CD4-positive, alpha-beta T cell treated with Interleukin-12 subunit alpha and Interleukin-12 subunit beta, for 1 hour (primary cell): ENCODE results near the gene TMEM117.
"Not testable (repeated sequence)": the region's sequence is repeated elsewhere in the genome, so short reads cannot be mapped to it uniquely, and the experiment has no call there.

Source experiments
- DNase-seq: peaks from one replicate; pipeline ENCODE4 v3.0.0-alpha.2; 2020

Gene TMEM117

DNA sequence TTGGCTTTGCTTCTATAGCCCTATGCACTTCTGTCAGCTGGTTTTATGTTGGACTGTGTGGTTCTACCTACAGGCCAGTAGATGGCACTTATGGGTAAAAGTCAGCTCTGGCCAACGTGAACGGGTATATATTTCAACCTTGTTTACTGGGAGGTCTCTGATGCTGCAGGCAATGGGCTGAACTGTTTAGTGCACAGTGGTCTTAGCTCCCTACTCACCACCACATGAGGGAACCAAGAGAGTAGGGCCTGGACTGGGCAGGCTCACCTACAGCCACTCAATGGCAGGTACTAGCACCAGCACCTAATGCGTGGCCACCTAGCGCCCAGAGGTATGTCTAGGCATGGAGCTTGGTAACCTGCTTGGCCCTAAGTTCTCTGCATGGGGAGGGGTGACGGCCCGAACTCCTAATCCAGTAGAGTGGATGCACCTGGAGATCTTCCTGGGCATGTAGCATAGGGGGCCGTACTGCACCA lies 481.8 kb downstream of the TMEM117 start:
- peak; percentile 13 for DNase-seq

DNA sequence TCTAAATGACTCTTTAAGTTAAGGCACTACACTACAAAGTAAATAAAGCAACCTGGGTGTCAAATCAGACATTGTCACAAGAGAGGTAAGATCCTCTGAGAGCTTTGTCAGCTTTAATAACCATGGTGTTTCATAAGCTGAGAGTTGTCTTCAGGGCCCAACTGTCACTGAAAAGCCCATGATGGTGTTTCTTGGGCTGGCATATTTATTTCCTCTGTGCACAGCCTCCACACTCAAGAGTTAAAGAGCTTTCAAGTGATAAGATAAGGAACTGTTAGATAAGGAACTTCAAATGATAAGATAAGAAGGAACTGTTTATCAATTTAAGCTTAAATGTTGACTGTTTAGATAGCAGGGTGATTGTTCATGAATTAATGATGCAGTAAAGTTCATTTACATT lies 495.4 kb downstream of the TMEM117 start:
- DNase-seq: no peak

- DNase-seq: no peak
Observed at GRCh38 chr12:44334347-44334746, 498.5 kb downstream of the TMEM117 start.

DNA sequence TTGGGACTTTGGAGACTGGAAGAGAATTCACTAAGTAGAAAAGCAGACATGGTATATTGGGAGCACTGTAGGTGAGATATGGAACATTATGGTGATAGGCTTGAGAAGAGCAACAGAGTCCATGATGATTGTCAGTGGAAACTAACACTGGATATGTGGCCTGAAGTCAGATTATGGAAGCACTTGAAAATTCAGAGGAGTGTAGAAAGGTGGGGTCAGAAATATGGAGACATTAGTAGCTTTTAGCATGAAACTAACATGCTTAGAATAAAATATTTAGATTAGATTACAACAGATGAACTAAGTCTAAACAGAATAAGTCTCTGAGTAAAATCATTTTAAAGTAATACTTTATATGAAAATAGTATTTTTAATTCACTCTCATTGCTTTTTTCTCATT lies 499.1 kb downstream of the TMEM117 start:
- no peak for DNase-seq

- no peak for DNase-seq
Observed at GRCh38 chr12:44336577-44336976, 500.7 kb downstream of the TMEM117 start.

- no peak for DNase-seq
Observed at GRCh38 chr12:44342371-44342770, 506.5 kb downstream of the TMEM117 start.

DNA sequence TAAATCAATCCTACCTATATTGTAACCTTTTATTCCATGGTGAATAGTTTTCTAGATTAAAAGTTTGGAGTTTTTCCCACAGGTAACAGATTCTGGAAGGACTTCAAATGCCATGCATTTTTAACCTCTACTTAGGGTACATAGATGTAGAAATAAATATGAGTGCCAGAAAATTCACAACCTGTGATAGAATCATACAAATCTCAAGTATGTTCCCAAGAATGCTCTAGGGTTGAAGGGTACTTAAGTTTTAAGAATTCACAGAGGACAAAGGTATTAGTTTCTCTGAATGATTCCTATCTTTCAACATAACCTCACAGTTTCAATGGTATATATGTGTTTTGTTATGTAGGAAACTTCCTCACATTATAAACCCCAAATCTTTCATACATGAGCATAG lies 511.3 kb downstream of the TMEM117 start:
- DNase-seq: no peak

- DNase-seq: no peak
Observed at GRCh38 chr12:44357494-44357893, 521.6 kb downstream of the TMEM117 start.

DNA sequence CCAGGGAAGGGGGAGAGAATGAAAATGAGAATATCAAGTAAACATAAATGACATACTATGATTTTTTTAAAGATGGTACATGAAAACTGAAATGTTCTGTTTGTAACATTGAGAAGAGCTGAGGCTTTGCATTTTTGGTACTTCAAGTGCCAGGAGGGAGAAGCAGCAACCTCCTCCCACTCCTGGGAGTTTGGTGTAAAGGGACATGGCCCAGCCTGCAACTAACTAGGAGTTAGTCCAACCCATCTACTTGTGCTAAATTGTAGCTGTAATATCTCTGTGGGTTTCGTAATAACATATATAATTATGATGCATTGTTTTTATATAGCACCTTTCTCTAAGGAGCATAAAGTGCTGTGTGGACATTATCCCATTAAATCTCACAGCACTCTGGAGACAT lies 522.8 kb downstream of the TMEM117 start:
- no peak for DNase-seq

DNA sequence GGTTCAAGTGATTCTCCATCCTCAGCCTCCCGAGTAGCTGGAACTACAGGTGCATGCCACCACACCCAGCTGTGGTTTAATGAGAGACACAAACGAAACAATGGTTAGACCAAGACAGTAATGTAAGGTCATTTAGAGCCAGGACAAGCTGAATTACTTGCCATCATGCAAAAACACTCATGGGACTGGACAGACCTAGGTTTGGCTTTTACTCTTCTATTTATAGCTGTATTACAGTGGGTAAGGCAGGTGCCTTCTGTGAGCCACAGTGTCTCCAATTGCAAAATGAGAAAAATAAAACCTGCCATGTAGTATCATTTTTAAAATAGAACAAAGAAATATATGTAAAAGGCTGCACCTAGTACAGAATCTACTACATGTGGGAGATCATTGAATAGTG lies 527.1 kb downstream of the TMEM117 start:
- no peak for DNase-seq

DNA sequence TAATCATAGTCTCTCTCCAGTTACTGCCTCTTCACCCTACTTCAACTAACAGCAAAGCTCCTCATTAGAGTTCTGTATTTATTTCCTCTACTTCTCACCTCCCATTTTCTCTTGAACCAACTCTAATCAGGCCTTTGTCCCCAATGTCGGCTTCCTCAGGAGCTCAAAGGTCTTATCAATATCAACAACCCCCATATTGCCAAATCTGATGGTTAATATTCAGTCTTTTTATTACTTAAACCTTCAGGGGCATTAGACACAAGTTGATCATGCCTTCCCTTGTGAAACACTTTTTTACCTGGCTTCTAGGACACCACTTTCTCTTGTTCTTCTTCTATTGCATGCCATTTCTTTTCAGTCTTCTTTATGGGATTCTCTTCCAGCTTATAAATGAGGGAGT lies 531.3 kb downstream of the TMEM117 start:
- no peak for DNase-seq

- no peak for DNase-seq
Observed at GRCh38 chr12:44367916-44368315, 532.0 kb downstream of the TMEM117 start.

GRCh38 chr12:44369998-44370397 lies 534.1 kb downstream of the TMEM117 start:
- no peak for DNase-seq

DNA sequence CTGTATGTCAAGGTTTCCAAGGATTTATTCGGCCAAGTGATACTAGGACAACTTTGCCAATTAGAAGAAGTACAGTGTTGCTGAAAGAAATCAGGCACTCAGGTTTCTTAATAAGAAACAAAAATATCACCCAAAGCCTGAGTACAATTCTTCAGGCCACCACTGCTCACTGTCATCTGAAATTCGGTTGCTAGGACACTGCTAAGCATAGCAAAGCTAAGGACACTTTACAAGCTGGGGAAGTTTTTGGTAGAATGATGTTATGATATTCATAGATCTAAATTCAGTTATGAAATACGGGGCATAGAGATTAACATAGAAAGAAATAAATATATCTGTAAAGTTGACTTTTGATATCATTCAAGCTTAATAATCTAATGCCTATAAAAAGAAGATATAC lies 535.1 kb downstream of the TMEM117 start:
- no peak for DNase-seq

DNA sequence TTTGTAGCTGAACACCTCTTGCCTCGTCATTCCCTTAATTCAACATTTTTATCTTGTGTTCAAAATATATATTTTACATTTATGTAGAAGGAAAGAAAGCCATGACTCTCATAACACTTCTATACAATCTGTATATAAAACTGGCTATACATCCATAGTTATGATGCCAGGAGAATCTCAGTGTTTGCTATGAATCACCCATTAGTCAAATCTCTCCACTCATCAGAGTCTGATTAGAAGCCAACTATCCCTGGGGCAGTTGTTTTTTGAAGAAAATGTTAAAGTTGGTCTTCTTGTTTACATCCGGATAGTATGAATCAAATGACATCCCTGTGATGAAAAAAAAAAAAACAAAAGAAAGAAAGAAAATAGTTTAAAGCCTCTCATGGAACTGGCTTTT lies 536.4 kb downstream of the TMEM117 start:
- no peak for DNase-seq

- no peak for DNase-seq
Observed at GRCh38 chr12:44375694-44376093, 539.8 kb downstream of the TMEM117 start.

- DNase-seq: no peak
Observed at GRCh38 chr12:44377443-44378187, 541.7 kb downstream of the TMEM117 start.

DNA sequence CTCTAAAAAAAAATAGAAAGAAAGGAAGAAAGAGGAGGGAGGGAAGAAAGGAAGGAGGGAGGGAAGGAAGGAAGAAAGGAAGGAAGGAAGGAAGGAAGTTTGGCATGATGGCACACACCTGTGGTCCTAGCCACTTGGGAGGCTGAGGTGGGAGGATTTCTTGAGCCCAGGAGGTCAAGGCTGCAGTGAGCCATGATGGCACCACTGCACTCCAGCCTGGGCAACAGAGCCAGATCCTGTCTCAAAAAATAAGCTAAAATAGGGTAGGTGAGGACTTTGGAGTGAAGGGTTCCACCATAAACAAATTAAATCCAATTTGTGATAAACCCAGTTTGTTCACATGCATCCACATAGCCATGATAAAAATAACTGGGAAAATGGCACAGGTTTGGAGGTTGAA lies 543.2 kb downstream of the TMEM117 start:
- not testable (repeated sequence) for DNase-seq

- no peak for DNase-seq
Observed at GRCh38 chr12:44379831-44380230, 544.0 kb downstream of the TMEM117 start.

- DNase-seq: no peak
Observed at GRCh38 chr12:44380861-44381260, 545.0 kb downstream of the TMEM117 start.

GRCh38 chr12:44381341-44381740 lies 545.5 kb downstream of the TMEM117 start:
- no peak for DNase-seq

GRCh38 chr12:44384136-44384535 lies 548.3 kb downstream of the TMEM117 start:
- DNase-seq: no peak

- DNase-seq: no peak
Observed at GRCh38 chr12:44385964-44386363, 550.1 kb downstream of the TMEM117 start.

GRCh38 chr12:44387581-44387980 lies 551.7 kb downstream of the TMEM117 start:
- DNase-seq: no peak

- no peak for DNase-seq
Observed at GRCh38 chr12:44389038-44389437, 553.2 kb downstream of the TMEM117 start.
